ENCODE data around the gene SLC4A4.
"Not testable (repeated sequence)": the region's sequence is repeated elsewhere in the genome, so short reads cannot be mapped to it uniquely, and the experiment has no call there.

The SLC4A4 gene

DNA sequence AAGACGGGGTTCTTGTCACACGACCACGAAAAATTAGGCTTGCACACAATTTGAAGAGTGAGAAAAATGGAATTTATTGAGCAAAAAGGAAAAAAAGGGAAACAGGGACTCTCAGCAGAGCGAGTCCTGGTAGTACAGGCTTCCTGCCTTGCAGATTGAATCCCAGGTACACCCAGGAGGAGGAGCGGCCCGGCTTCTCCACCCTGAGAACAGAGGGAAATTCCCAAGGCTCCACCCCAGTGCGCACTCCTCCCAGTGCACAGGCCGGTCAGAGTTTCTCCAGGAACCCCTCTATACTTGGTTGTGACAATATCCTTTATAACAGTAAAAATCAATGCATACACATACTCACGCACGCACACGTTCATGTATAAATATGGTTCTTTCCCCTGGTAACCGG is 22.0 kb downstream of the SLC4A4 start:
- no peak for DNase-seq

GRCh38 chr4:71361476-71361875 is 22.7 kb downstream of the SLC4A4 start:
- no peak for DNase-seq

DNA sequence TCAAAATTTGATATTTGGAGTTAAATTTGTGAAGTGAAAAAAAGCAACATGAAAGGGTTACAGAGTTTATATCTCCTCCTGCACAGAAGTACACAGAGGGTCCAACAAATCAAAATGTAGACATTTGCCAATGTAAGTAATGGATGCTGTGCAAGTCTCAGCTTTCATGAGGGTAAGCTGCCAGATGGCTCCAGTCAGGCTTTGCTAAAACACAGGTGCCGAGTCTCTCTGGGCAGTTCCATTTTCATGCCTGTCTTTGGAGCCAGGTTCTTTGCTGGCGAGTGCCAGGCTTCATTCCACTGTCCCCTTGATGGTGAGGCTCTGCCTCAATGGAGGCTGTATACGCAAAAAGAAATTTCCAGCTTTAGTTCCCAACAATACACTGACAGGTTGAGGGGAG is 27.9 kb downstream of the SLC4A4 start:
- DNase-seq, result no peak

- DNase-seq, result no peak
Observed at GRCh38 chr4:71367546-71367945, 28.7 kb downstream of the SLC4A4 start.

DNA sequence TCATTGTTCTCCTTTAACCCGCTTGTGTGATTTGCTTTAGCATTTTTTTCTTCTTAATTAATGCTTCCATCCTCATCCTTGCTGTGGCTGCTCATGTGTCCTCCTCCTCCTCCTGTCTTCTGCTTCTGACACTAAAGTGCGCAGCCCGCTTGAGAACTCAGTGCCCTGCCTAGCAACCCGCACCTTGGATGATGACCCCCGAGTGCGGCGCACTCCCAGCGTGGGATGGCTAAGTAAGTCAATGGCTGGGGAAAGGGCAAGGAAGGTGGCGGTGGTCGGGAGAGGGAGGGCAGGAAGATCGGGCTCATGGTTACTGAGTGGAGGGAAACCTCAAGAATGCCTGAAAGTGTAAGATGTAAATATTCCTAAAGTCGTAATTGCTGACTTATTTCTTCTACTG is 30.1 kb downstream of the SLC4A4 start:
- DNase-seq, result no peak

- no peak for DNase-seq
Observed at GRCh38 chr4:71369536-71369935, 30.7 kb downstream of the SLC4A4 start.

DNA sequence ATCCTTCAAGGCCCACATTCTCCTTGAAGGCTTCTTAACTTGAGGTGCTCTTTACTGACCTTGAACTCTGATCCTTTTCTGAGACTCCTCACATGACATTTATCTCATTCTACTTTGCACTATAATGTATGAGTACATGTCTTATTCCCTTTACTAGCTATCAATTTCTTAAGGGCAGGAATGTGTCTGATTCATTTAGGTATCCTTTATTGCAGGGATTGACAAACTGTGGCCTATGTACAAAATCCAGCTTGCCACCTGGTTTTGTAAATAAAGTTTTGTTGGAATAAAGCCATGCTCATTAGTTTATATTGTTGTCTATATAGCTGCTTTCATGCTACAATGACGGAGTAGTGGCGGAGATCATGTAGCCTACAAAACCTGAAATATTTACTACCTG is 36.7 kb downstream of the SLC4A4 start:
- no peak for DNase-seq

DNA sequence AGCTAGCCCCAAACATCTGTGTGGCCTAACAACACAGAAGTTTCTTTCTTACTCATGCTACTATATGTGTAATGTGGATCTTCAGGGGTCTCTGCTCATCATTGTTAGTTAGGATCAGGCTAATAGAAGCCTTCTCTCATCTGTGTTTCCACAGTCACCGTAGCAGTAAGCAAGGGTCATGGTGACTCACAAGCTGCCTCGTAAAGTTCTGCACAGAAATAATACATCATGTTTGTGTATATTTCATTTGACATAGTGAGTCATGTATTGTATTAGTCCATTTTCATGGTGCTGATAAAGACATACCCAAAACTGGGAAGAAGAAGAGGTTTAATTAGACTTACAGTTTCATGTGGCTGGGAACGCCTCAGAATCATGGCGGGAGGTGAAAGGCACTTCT is 38.7 kb downstream of the SLC4A4 start:
- no peak for DNase-seq

DNA sequence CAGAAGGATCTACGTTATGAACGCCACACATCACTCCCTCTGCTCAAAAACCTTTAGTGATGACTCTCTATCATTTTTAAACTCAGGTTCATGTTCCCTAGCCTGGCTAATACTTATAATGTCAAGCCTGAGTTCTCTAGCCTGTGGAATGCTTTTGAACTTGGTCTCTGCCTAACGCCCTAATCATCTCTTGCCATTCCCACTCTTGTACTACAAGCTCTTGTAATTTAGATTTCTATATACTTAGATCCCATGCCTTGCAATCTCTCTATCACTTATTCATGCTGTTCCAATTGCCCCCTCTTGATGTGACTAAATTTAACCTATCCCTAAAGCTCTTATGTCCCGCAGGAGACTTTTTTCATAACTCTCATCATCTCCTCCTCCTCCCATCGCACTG is 40.3 kb downstream of the SLC4A4 start:
- DNase-seq, result no peak

DNA sequence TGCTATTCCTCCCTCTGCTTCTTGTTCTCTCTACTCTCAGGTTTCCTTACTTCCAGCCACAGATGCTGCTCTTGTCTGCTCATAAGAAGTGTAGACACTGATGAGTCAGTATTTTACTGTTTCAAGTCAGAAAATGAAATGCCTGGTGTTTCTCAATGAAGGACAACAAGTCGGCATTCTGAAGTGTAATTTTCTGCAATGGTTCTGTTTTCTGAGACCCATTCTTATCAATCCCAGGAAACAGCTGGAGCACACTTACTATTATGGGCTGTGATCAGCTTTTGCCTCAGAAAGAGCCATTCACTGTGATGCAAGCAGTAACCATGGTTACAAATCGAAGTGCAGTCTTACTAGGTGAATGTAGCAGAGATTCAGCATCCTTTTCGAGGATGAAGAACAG is 42.0 kb downstream of the SLC4A4 start:
- DNase-seq, result no peak

GRCh38 chr4:71382125-71382899 is 43.5 kb downstream of the SLC4A4 start:
- no peak for DNase-seq

DNA sequence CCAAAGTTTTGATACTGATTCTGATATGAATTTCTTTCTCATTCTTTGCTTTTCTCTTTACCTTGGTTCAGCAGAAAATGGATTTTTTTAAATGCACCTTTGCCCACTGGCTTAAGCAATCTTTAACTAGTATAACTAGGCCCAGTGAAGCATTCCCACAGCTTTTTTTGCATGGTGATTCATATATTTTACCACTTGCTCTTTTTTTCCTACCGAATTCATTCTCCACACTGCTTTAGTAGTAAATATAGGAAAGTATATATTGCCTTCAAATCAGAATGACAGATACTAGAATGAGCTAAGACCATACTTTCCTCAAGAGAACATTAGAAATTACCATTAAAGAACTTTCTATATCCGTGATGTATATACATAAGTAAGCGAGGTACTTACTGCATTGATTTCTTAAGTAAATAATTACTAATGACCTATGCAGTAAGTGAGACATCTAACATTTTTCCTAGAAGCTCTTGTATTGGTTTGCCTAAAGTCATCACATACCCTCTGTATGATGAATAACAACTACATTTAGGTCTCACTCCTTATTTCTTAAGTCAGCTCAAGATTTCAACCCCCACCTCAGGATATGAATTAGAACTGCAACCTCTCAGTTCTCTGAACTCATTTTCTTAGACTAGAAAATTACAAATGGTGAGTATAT is 44.2 kb downstream of the SLC4A4 start:
- DNase-seq, result no peak

GRCh38 chr4:71383984-71384383 is 45.2 kb downstream of the SLC4A4 start:
- DNase-seq, result no peak

DNA sequence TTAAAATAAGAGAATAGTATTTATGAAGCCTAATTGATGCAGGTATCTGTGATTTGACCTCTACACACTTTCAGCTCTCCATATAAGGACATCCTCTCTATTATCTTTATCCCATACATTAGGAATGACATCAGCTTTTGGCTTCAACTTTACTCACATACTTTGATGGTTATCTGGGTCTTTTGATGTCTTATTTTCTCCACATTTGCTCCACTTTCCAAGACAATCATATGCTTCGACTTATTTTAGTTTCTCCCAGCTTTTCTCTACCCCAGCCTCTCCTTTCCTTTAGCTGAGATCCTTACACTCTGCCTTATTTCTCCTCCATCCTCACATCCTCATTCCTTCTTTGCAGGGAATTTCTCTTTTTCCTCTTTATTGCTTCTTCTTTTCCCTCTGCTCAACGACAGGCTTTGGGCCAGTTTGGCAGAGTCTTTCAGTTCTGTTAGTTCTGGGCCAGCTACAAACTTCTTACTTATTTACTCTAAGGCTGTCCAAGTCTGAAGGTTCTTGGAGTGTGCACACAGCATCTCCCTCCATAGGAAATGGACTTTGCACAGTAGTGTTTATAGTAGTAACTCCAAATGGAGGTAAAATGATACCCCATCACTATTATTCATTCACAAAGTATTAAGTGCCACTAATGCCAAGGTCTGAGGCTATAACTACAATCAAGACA is 50.5 kb downstream of the SLC4A4 start:
- no peak for DNase-seq

DNA sequence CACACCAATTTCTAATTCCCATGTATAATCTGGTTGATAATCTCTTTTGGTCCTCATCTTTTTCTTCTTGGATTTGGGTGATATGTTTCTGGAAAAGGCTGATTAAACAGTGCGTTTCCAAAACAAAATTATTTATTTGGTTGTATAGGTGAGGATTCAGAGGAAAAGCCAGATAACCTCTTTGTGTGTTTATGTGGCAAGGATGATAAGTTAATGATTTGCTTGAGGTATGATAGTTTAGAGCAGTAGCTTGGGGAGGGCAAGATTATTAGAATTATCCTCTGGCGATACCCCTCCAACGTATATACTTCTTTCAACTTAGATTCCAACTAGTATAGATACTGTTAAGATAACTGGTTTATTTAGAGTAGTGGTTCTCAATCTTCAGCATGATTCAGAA is 53.3 kb downstream of the SLC4A4 start:
- no peak for DNase-seq

DNA sequence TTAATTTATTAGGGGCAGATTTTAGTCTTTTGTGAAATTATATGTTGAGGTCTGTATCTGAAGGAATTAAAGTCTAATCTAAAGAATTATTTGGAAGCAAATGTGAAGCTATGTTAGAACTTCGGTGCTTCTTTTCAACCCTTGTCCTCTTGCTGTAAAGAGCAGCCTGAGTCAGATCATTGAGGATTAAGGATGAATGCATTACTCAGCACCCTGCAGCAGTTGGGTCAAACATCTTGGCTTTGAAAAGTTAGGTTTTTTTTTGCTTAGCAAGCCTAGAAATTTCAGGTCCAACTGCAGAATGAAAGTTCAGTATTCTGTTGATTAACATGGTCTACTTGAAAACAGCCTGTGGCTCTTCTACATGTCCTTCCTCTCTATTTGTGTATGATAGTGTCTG is 57.6 kb downstream of the SLC4A4 start:
- no peak for DNase-seq

- no peak for DNase-seq
Observed at GRCh38 chr4:71400810-71401209, 62.0 kb downstream of the SLC4A4 start.

- no peak for DNase-seq
Observed at GRCh38 chr4:71402616-71403015, 63.8 kb downstream of the SLC4A4 start.

DNA sequence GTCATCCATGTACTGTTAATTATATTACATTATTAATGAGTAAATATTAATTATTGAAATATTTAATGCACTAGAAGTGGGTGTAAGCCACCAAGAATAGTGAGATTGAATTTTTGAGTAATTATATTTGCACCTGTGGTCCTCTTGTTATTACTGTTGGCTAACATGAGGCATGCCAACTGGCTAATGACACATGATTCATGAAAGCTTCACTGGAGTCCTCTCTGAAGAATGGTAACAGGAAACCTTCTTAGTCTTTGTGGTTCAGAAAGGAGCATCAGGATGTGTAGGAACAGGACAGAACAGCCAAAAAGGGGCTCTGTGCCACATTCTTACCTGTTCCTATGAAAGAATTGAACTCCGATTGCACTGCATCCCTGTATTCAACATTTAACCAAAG is 65.2 kb downstream of the SLC4A4 start:
- DNase-seq, result no peak

GRCh38 chr4:71405791-71406190 is 67.0 kb downstream of the SLC4A4 start:
- DNase-seq, result no peak

DNA sequence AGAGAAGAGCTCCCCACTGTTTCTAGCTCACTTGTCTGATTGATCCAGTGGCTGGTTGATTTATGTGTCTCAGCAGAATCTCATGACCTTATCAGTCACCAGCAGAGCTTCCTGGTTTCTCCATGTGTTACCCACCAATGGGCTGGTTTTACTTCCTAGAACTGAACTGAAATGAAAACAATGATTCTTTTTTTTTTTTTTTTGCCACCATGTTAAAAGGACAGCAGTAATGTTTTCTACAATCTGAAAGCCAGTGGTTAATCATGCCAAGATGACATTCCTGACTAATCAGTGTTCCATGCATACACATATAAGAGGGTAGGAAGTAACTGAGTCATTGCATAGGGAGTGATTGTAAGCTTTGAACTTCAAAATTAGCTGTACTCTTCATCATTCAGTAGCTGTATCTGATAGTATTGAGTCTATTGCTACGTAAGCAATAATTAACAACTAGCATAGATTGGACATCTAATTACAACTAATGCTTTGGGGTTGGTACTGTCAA is 67.7 kb downstream of the SLC4A4 start:
- DNase-seq, result no peak

DNA sequence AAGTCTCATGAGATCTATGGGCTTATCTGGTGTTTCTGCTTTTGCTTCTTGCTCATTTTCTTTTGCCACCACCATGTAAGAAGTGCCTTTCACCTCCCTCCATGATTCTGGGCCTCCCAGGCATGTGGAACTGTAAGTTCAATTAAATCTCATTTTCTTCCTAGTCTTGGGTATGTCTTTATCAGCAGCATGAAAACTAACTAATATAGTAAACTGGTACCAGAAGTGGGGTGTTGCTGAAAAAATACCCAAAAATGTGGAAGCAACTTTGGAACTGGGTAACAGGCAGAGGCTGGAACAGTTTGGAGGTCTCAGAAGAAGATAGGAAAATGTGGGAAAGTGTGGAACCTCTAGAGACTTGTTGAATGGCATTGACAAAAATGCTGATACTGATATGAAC is 70.1 kb downstream of the SLC4A4 start:
- not testable (repeated sequence) for DNase-seq

DNA sequence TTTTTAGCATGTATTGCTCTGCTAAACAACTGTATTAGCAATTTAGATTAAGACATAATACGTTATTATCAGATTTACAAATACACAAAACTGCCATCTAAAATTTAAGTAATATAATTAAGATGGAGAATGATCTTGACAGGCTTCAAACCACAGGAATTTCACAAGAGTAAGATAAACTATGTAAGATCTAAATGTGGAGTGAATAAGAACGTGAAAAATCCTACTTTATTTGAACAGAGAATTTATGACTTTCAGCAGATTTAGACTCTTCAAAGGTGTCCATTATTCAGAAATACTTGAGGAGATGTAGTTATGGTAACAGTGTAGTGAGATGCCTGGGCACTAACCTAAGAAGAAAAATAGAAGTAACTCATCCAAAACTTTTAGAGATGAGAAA is 73.2 kb downstream of the SLC4A4 start:
- no peak for DNase-seq

- no peak for DNase-seq
Observed at GRCh38 chr4:71415491-71415890, 76.7 kb downstream of the SLC4A4 start.

Measured in NCI-H1048 (cell line).